Keratinocyte (primary cell): Measurements from ENCODE around the gene CRABP1. TPM values are rescaled to one million over a fixed set of nuclear protein-coding genes. Genes with fewer than 3 reads are reported as not detected.

Experiments
- DNase-seq: peaks from one replicate; pipeline ENCODE4 v3.0.0-alpha.2; 2011; ENCODE audit warnings: low read depth, missing footprints, low spot score
- FAIRE-seq: peaks from 2 replicates; lab custom pipeline; 2011; peaks lifted over from hg19 to GRCh38; lab: Jason Lieb, UNC
- H2AFZ ChIP-seq: 2 replicates; pipeline ENCODE4 v1.6.0; 2012; ENCODE audit warnings: low read length, control low read depth, inconsistent platforms; ENCODE audit not compliant: control insufficient read depth
- H3K27ac ChIP-seq: 2 replicates; pipeline ENCODE4 v1.5.1; 2011; ENCODE audit warnings: low read length; ENCODE audit not compliant: control insufficient read depth, insufficient read depth
- H3K27me3 ChIP-seq: 3 replicates; pipeline ENCODE4 v1.6.0; 2011; ENCODE audit warnings: low read length; ENCODE audit not compliant: control insufficient read depth, insufficient read depth; ENCODE audit errors: extremely low read depth
- H3K36me3 ChIP-seq, 2 experiments: 2 replicates in 1 of 2; 3 replicates in 1 of 2; pipeline ENCODE4 v1.5.1; 2011; ENCODE audit warnings: low read length in 2 of 2, mild to moderate bottlenecking in 1 of 2; ENCODE audit not compliant: control insufficient read depth in 2 of 2, insufficient read depth in 2 of 2; ENCODE audit errors: extremely low read depth in 1 of 2
- H3K4me1 ChIP-seq: 3 replicates; pipeline ENCODE4 v1.5.1; 2011; ENCODE audit warnings: low read length; ENCODE audit not compliant: control insufficient read depth, insufficient read depth; ENCODE audit errors: extremely low read depth
- H3K4me2 ChIP-seq: 3 replicates; pipeline ENCODE4 v1.6.0; 2011; ENCODE audit warnings: low read depth, low read length; ENCODE audit not compliant: control insufficient read depth, insufficient read depth; ENCODE audit errors: extremely low read depth
- H3K4me3 ChIP-seq, 3 experiments: fragments of 200-600 bp in 1 of 3; sonication (generic) in 1 of 3; 2 replicates in 2 of 3; 3 replicates in 1 of 3; pipeline ENCODE4 v1.5.1; 2011 to 2016; ENCODE audit warnings: low read length in 3 of 3, mild to moderate bottlenecking in 3 of 3, control low read depth in 2 of 3, inconsistent platforms in 1 of 3, low read depth in 1 of 3, mixed read lengths in 1 of 3, mixed run types in 1 of 3, moderate library complexity in 1 of 3; ENCODE audit not compliant: control insufficient read depth in 2 of 3, insufficient read depth in 2 of 3; ENCODE audit errors: extremely low read depth in 1 of 3
- H3K79me2 ChIP-seq: 2 replicates; pipeline ENCODE4 v1.6.0; 2012; ENCODE audit warnings: low read length; ENCODE audit not compliant: control insufficient read depth, insufficient read depth
- H3K9ac ChIP-seq: 3 replicates; pipeline ENCODE4 v1.6.0; 2011; ENCODE audit warnings: low read length; ENCODE audit not compliant: control insufficient read depth, insufficient read depth; ENCODE audit errors: extremely low read depth
- H3K9me1 ChIP-seq: 3 replicates; pipeline ENCODE4 v1.6.0; 2011; ENCODE audit warnings: low read length; ENCODE audit not compliant: control insufficient read depth, insufficient read depth; ENCODE audit errors: extremely low read depth
- H3K9me3 ChIP-seq: 2 replicates; pipeline ENCODE4 v1.5.1; 2012; ENCODE audit warnings: low read depth, low read length; ENCODE audit not compliant: control insufficient read depth
- H4K20me1 ChIP-seq: 3 replicates; pipeline ENCODE4 v1.6.0; 2011; ENCODE audit warnings: low read length; ENCODE audit not compliant: control insufficient read depth, insufficient read depth; ENCODE audit errors: extremely low read depth
- EZH2 ChIP-seq: IDR thresholded peaks from one replicate; pipeline ENCODE4 v1.6.1; 2012; ENCODE audit warnings: inconsistent platforms, mild to moderate bottlenecking, low read length, moderate library complexity
- dilution Hi-C: fragments of 300-500 bp; cut with MboI; formaldehyde crosslinking; loops from one replicate; pipeline ENCODE4 v1.7.0; 2020; ENCODE audit warnings: low sequenced_read_pairs; ENCODE audit not compliant: extremely low pct_ligation_motif_present
- polyA plus RNA-seq, 5 experiments: library from polyadenylated mRNA; depleted of rRNA in 3 of 5; stranded (reverse) in 3 of 5; stranded (forward) in 1 of 5; unstranded in 1 of 5; fragments of >200 nt; gene quantifications; 1 replicate in 1 of 5; 2 replicates in 3 of 5; 3 replicates in 1 of 5; pipeline versions ENCODE4 v1.2.1 to v1.2.3, GENCODE V29; 2011 to 2012; ENCODE audit warnings: missing spikeins in 2 of 5, low read depth in 1 of 5, low replicate concordance in 1 of 5
- TF ChIP-seq, protein P1 (sequence below), 3 experiments: IDR thresholded peaks in 1 of 3; conservative IDR thresholded peaks in 1 of 3; optimal IDR thresholded peaks in 1 of 3; 2 replicates in 2 of 3; 3 replicates in 1 of 3; pipeline versions ENCODE3 to v1.5.1; 2011; ENCODE audit warnings: low read length in 3 of 3, mild to moderate bottlenecking in 3 of 3, moderate library complexity in 2 of 3, control low read depth in 1 of 3, inconsistent platforms in 1 of 3; ENCODE audit not compliant: insufficient read depth in 2 of 3; ENCODE audit errors: extremely low read depth in 1 of 3

CRABP1 gene
- polyA plus RNA-seq, 1 donor (not counting 4 experiments of a cell fraction or from before 2014, with no cell fraction given), result not detected

DNA sequence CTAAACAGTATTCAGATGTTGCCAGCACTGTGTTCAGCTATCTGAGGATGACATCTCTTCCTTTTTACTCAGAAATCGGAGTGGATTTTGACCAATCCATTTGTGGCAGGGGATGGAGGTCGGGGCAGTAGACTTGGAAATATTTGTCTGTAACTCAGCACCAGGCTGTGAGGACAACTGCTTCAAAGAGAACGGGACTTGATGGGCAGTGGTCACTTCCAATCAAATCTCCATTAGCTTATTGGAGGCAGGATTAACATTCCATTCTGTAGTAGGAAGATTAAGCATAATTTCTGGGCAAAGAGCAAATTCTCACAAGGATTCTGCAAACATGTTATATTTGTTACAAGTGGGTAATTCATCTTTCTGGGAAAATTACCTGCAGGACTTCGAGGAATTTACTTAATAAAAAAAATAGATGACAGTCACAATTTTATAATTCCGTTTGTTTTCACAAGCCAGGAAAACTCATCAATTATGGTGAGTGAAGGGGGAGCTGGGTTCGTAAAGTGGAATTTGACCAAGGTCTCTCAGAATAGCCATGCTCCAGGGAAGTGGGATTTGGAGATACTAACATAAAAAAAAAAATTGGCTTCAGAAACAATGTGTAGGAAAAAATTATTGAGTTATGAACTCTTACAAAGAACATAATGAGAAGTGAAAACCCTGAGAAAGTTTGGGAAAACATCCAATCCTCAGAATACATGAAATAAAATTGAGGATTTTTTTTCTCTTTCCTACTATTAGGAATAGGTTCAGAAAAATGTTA, 18.1 kb downstream of the CRABP1 start:
- Histone ChIP-seq H3K9me1 (no peaks in the 10 kb centered on the region), H3K4me2 (no peak overlapping the region), H3K4me1 (no peaks in the 10 kb centered on the region), H3K79me2 (no peaks in the 10 kb centered on the region), H3K9me3 (no peaks in the 10 kb centered on the region), H3K36me3 (no peaks in the 10 kb centered on the region), H3K4me3 (no peak overlapping the region), H2AFZ (no peak overlapping the region), H3K27ac (no peak overlapping the region), H3K27me3 (no peaks in the 10 kb centered on the region), H3K9ac (no peak overlapping the region), H4K20me1 (no peaks in the 10 kb centered on the region)
- DNase-seq, result no peak
- no peak for FAIRE-seq
- dilution Hi-C loops, result no loop called here
- no peak for TF ChIP-seq EZH2
- TF ChIP-seq, protein P1, sequence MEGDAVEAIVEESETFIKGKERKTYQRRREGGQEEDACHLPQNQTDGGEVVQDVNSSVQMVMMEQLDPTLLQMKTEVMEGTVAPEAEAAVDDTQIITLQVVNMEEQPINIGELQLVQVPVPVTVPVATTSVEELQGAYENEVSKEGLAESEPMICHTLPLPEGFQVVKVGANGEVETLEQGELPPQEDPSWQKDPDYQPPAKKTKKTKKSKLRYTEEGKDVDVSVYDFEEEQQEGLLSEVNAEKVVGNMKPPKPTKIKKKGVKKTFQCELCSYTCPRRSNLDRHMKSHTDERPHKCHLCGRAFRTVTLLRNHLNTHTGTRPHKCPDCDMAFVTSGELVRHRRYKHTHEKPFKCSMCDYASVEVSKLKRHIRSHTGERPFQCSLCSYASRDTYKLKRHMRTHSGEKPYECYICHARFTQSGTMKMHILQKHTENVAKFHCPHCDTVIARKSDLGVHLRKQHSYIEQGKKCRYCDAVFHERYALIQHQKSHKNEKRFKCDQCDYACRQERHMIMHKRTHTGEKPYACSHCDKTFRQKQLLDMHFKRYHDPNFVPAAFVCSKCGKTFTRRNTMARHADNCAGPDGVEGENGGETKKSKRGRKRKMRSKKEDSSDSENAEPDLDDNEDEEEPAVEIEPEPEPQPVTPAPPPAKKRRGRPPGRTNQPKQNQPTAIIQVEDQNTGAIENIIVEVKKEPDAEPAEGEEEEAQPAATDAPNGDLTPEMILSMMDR (optimal IDR thresholded peaks at IDR 0.05 in 1 of 3, IDR thresholded peaks at IDR 0.05 in 1 of 3, conservative IDR thresholded peaks at IDR 0.05 in 1 of 3; ENCODE audit: extremely low read depth in 1 of 3, insufficient read depth in 2 of 3, low read length in 3 of 3), result no peak

DNA sequence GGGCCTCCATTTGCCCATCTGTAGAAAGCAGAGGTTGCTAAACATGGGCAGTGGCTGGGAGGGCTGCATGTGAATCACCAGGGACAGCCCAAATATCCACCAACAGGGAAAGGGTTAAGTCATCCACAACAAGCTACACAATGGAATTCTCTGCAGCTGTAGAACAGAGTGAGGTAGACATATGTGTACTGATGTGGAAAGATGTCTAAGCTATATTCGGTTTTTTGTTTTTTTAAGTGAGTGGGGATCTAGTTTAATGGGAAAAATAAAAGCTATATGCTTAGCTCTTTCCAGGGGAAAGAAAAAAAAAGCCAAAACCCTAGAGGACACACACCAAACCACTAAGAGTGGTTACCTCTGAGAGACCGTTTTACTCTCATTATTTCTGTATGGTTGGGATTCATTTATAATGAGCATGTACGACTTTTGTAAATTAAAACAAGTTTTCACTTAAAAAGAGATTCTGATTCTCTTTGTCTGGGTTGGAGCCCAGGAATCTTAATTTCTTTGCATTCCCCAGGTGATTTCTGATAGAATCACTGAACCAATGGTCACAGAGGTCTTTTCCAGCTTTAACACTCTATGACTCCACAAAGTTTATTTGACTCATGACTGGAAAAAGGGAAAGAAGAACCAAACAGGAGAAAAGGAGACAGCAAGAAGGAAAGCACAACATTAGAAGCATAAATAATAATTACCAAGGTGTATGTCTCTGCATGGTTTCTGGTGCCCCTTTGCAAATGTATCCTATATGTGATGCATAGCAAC, 19.1 kb downstream of the CRABP1 start:
- Histone ChIP-seq H3K9me3 (no peaks in the 10 kb centered on the region), H4K20me1 (no peaks in the 10 kb centered on the region), H3K9ac (no peak overlapping the region), H3K9me1 (no peaks in the 10 kb centered on the region), H3K4me1 (no peaks in the 10 kb centered on the region), H3K36me3 (no peaks in the 10 kb centered on the region), H3K4me3 (no peak overlapping the region), H3K4me2 (no peak overlapping the region), H3K27ac (no peak overlapping the region), H3K27me3 (no peaks in the 10 kb centered on the region), H2AFZ (no peak overlapping the region), H3K79me2 (no peaks in the 10 kb centered on the region)
- no peak for DNase-seq
- TF ChIP-seq, protein P1 (optimal IDR thresholded peaks at IDR 0.05 in 1 of 3, IDR thresholded peaks at IDR 0.05 in 1 of 3, conservative IDR thresholded peaks at IDR 0.05 in 1 of 3; ENCODE audit: extremely low read depth in 1 of 3, insufficient read depth in 2 of 3, low read length in 3 of 3), result no peak
- TF ChIP-seq EZH2, result no peak
- FAIRE-seq, result no peak
- dilution Hi-C loops, result no loop called here
